Smooth muscle cell (in vitro differentiated cells): Measurements from ENCODE around the gene LYPLAL1. TPM values are rescaled to one million over a fixed set of nuclear protein-coding genes. Genes with fewer than 3 reads are reported as not detected.

Experiments
- DNase-seq: peaks from one replicate; lab custom pipeline; 2025; ENCODE audit not compliant: unreplicated experiment; lab: John Stamatoyannopoulos, UW
- H2AFZ ChIP-seq: fragments of 200-600 bp; sonication (generic); 2 replicates; pipeline ENCODE4 v1.6.0; 2016; ENCODE audit warnings: antibody characterized with exemption, low read depth, mild to moderate bottlenecking
- H3F3A ChIP-seq: fragments of 200-600 bp; sonication (generic); 2 replicates; pipeline ENCODE4 v1.6.0; 2017; ENCODE audit warnings: antibody characterized with exemption, low read depth
- H3K27ac ChIP-seq: fragments of 200-600 bp; sonication (generic); 2 replicates; pipeline ENCODE4 v1.5.1; 2016; ENCODE audit warnings: low read depth, mild to moderate bottlenecking
- H3K27me3 ChIP-seq: fragments of 200-600 bp; sonication (generic); 2 replicates; pipeline ENCODE4 v1.6.1; 2016; ENCODE audit warnings: low read depth, mild to moderate bottlenecking
- H3K36me3 ChIP-seq: fragments of 200-600 bp; sonication (generic); 2 replicates; pipeline ENCODE4 v1.5.1; 2016; ENCODE audit warnings: low read depth
- H3K4me1 ChIP-seq: fragments of 200-600 bp; sonication (generic); 2 replicates; pipeline ENCODE4 v1.5.1; 2016; ENCODE audit warnings: low read depth
- H3K4me2 ChIP-seq: fragments of 200-600 bp; sonication (generic); 2 replicates; pipeline ENCODE4 v1.6.0; 2016; ENCODE audit warnings: mild to moderate bottlenecking
- H3K4me3 ChIP-seq: fragments of 200-600 bp; sonication (generic); 2 replicates; pipeline ENCODE4 v1.5.1; 2016; ENCODE audit warnings: mild to moderate bottlenecking
- H3K79me2 ChIP-seq: fragments of 200-600 bp; sonication (generic); 2 replicates; pipeline ENCODE4 v1.6.0; 2016; ENCODE audit warnings: low read depth, mild to moderate bottlenecking
- H3K9ac ChIP-seq: fragments of 200-600 bp; sonication (generic); 2 replicates; pipeline ENCODE4 v1.6.0; 2016; ENCODE audit warnings: low read depth
- H3K9me3 ChIP-seq: fragments of 200-600 bp; sonication (generic); replicated peaks from 2 replicates; pipeline ENCODE4 v1.5.1; 2016; ENCODE audit warnings: low read depth
- H4K20me1 ChIP-seq: fragments of 200-600 bp; sonication (generic); 2 replicates; pipeline ENCODE4 v1.6.0; 2016; ENCODE audit warnings: low read depth
- WGBS: methylation state at CpG from one replicate; pipeline ENCODE4 v1.1.7; 2016; ENCODE audit warnings: low lambda C conversion rate; 5-methylcytosine and 5-hydroxymethylcytosine counted together
- polyA plus RNA-seq: library from polyadenylated mRNA; unstranded; fragments of >200 nt; fragmentation: Nextera tagmentation; extraction: Ambion mirVana; gene quantifications from 2 replicates; pipeline ENCODE4 v1.2.1, GENCODE V29; 2016
- total RNA-seq: library from RNA; depleted of rRNA; stranded (reverse); fragments of >200 nt; gene quantifications from 2 replicates; pipeline ENCODE4 v1.2.3, GENCODE V29; 2014
- TF ChIP-seq, protein P1 (sequence below): fragments of 200-600 bp; sonication (generic); IDR thresholded peaks from 2 replicates; pipeline ENCODE4 v1.5.1; 2017; ENCODE audit warnings: borderline replicate concordance, mild to moderate bottlenecking, antibody characterized with exemption; ENCODE audit not compliant: insufficient read depth, poor library complexity, severe bottlenecking

Gene LYPLAL1
- total and polyA plus RNA-seq, 2 experiments from 2014 or later = 18.2 to 18.7 TPM

DNA sequence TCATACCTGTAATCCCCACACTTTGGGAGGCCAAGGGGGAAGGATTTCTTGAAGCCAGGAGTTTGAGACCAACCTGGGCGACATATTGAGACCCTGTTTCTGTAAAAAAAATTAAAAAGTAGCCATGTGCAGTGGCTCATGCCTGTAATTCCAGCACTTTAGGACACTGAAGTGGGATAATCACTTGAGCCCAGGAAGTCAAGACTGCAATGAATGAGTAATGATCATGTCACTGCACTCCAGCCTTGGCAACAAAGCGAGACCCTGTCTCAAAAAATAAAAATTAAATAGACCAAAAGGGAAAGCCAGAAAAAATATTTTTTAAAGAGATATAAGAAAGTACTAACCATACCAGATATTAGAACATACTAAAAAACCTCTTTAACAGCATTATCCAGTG, 44.7 kb upstream of the LYPLAL1 start:
- peaks cover 5% of the 10 kb centered on the region for H3F3A ChIP-seq
- TF ChIP-seq, protein P1, sequence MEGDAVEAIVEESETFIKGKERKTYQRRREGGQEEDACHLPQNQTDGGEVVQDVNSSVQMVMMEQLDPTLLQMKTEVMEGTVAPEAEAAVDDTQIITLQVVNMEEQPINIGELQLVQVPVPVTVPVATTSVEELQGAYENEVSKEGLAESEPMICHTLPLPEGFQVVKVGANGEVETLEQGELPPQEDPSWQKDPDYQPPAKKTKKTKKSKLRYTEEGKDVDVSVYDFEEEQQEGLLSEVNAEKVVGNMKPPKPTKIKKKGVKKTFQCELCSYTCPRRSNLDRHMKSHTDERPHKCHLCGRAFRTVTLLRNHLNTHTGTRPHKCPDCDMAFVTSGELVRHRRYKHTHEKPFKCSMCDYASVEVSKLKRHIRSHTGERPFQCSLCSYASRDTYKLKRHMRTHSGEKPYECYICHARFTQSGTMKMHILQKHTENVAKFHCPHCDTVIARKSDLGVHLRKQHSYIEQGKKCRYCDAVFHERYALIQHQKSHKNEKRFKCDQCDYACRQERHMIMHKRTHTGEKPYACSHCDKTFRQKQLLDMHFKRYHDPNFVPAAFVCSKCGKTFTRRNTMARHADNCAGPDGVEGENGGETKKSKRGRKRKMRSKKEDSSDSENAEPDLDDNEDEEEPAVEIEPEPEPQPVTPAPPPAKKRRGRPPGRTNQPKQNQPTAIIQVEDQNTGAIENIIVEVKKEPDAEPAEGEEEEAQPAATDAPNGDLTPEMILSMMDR = no peak
- WGBS = 46% methylated on average over 2 of the region's 2 CpGs
- no peaks in the 10 kb centered on the region for H4K20me1 ChIP-seq
- no peaks in the 10 kb centered on the region for H3K9me3 ChIP-seq
- DNase-seq = no peak
- no peaks in the 10 kb centered on the region for H3K79me2 ChIP-seq
- H3K36me3 ChIP-seq = no peaks in the 10 kb centered on the region
- no peak overlapping the region for H3K27ac ChIP-seq
- peak overlapping the region; percentile 2 for H3K4me2 ChIP-seq
- H3K27me3 ChIP-seq = no peaks in the 10 kb centered on the region
- H3K9ac ChIP-seq = no peak overlapping the region
- H3K4me3 ChIP-seq = no peak overlapping the region
- H3K4me1 ChIP-seq = no peaks in the 10 kb centered on the region
- H2AFZ ChIP-seq = no peak overlapping the region

DNA sequence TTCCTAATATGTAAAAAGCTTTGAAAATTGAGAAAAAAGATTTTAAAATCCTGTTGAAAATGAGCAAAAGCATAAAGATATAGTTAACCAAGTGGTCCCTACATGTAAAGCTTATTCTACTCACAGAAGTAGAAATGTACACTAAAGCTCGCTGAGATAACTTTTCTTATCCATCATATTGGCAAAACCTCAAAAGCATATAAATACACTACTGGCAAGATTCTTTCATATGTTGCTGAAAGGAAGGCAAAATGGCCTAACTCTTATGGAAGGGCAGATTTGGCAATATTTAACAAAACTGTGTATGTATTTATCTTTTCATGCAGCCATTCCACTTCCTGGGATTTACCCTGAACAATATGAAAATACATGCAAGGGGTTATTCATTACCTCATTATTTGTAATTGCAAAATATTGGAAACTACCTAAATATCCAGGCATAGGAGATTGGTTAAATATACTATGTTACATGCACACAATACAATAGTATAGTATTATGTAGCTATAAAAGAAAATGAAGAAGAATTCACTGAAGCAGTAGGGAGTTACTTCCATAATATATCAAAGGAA, 43.2 kb upstream of the LYPLAL1 start:
- peaks cover 5% of the 10 kb centered on the region for H3F3A ChIP-seq
- no peaks in the 10 kb centered on the region for H4K20me1 ChIP-seq
- H2AFZ ChIP-seq = no peak overlapping the region
- no peaks in the 10 kb centered on the region for H3K36me3 ChIP-seq
- TF ChIP-seq, protein P1 = no peak
- no peaks in the 10 kb centered on the region for H3K4me1 ChIP-seq
- H3K27ac ChIP-seq = no peak overlapping the region
- no peaks in the 10 kb centered on the region for H3K27me3 ChIP-seq
- WGBS = 93% methylated on average over 1 of the region's 1 CpG
- H3K4me2 ChIP-seq = no peak overlapping the region
- no peak overlapping the region for H3K9ac ChIP-seq
- no peak overlapping the region for H3K4me3 ChIP-seq
- DNase-seq = no peak
- no peaks in the 10 kb centered on the region for H3K9me3 ChIP-seq
- no peaks in the 10 kb centered on the region for H3K79me2 ChIP-seq

DNA sequence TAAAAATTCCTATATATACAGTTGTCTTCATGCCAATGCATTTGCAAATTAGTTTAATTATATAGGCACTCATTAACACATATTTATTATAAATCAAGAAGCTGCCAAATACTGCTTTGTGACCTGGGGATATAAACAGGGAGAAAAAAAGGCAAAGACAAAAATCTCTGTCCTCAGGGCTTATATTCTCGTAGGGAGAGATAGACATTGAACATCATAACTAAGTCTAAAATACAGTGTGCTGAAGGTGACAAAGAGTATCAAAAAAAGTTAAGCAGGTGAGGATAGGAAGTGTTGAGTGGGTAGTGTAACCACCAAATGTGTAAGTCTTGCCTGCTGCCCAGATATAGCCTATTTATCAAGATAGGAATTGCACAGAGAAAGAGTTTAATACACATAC, 40.7 kb upstream of the LYPLAL1 start:
- H2AFZ ChIP-seq = no peak overlapping the region
- H3K4me1 ChIP-seq = no peaks in the 10 kb centered on the region
- TF ChIP-seq, protein P1 = no peak
- no peak for DNase-seq
- WGBS = 98% methylated on average over 1 of the region's 1 CpG
- H3K36me3 ChIP-seq = no peaks in the 10 kb centered on the region
- no peak overlapping the region for H3K9ac ChIP-seq
- H3K4me2 ChIP-seq = no peak overlapping the region
- H3K27ac ChIP-seq = no peak overlapping the region
- H3K9me3 ChIP-seq = no peaks in the 10 kb centered on the region
- no peak overlapping the region for H3K4me3 ChIP-seq
- no peaks in the 10 kb centered on the region for H4K20me1 ChIP-seq
- no peaks in the 10 kb centered on the region for H3K79me2 ChIP-seq
- H3K27me3 ChIP-seq = no peaks in the 10 kb centered on the region
- H3F3A ChIP-seq = no peaks in the 10 kb centered on the region

DNA sequence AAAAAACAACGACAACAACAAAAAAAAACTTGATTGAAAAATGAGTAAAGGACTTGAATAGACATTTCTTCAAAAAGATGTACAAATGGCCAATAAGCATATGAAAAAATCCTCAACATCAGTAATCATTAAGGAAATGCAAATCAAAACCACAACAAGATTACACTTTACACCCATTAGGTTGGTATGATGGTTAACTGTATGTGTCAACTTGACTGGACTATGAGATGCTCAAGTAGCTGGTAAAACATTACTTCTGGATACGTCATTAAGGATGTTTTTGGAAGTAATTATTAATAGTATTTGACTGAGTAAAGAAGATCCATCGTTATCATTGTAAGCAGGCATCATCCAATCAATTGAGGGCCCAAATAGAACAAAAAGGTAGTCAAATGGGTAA, 34.9 kb upstream of the LYPLAL1 start:
- WGBS = 88% methylated on average over 3 of the region's 3 CpGs
- Histone ChIP-seq H3K79me2 (no peaks in the 10 kb centered on the region), H2AFZ (no peak overlapping the region), H3K9ac (no peak overlapping the region), H3F3A (no peaks in the 10 kb centered on the region), H3K4me2 (no peak overlapping the region), H3K36me3 (no peaks in the 10 kb centered on the region), H3K27ac (no peak overlapping the region), H3K4me3 (no peak overlapping the region), H3K9me3 (no peaks in the 10 kb centered on the region), H4K20me1 (no peaks in the 10 kb centered on the region), H3K27me3 (no peaks in the 10 kb centered on the region), H3K4me1 (no peaks in the 10 kb centered on the region)
- TF ChIP-seq, protein P1 = no peak
- no peak for DNase-seq
